Stimulated activated CD4-positive, alpha-beta T cell treated with anti-CD3 and anti-CD28 coated beads, Interleukin-15, amount 100 ng/mL, for 1 hour (primary cell): ENCODE data around the gene LDLRAP1.
"Not testable (repeated sequence)": the region's sequence is repeated elsewhere in the genome, so short reads cannot be mapped to it uniquely, and the experiment has no call there.

Source experiments
- DNase-seq, 2 donors: peaks; one replicate each; pipeline ENCODE4 v3.0.0-alpha.2; 2020; ENCODE audit warnings: low read depth in 1 of 2, low spot score in 1 of 2

Gene LDLRAP1

GRCh38 chr1:25599969-25600610 lies 56.7 kb downstream of the LDLRAP1 start:
- DNase-seq = no peak

- DNase-seq = not testable (repeated sequence)
These were observed 57.7 kb downstream of the LDLRAP1 start for GRCh38 chr1:25600971-25601699.

GRCh38 chr1:25603779-25604538 lies 60.6 kb downstream of the LDLRAP1 start:
- not testable (repeated sequence) for DNase-seq

- DNase-seq = no peak
These were observed 63.7 kb downstream of the LDLRAP1 start for GRCh38 chr1:25607123-25607522.

- peak; percentile 70 to 74 for DNase-seq
These were observed 65.2 kb downstream of the LDLRAP1 start for GRCh38 chr1:25608488-25609178.

- no peak for DNase-seq
These were observed 66.5 kb downstream of the LDLRAP1 start for GRCh38 chr1:25609921-25610320.

- DNase-seq = no peak
These were observed 67.6 kb downstream of the LDLRAP1 start for GRCh38 chr1:25610822-25611630.

- DNase-seq = no peak
These were observed 68.4 kb downstream of the LDLRAP1 start for GRCh38 chr1:25611843-25612242.

- DNase-seq = no peak
These were observed 69.0 kb downstream of the LDLRAP1 start for GRCh38 chr1:25612421-25612820.

- DNase-seq = no peak
These were observed 69.7 kb downstream of the LDLRAP1 start for GRCh38 chr1:25613091-25613490.

- no peak for DNase-seq
These were observed 71.2 kb downstream of the LDLRAP1 start for GRCh38 chr1:25614501-25615171.

GRCh38 chr1:25615172-25615541 lies 71.8 kb downstream of the LDLRAP1 start:
- no peak for DNase-seq

- no peak for DNase-seq
These were observed 72.2 kb downstream of the LDLRAP1 start for GRCh38 chr1:25615563-25616094.

- peak; percentile 69 to 70 for DNase-seq
These were observed 72.9 kb downstream of the LDLRAP1 start, which contains the start of gene MAN1C1 for GRCh38 chr1:25616095-25616986. Gene MAN1C1 (plus strand): TSS chr1:25616791. CDS start chr1:25617798, 1,007 bp downstream.

- DNase-seq = no peak
These were observed 73.7 kb downstream of the LDLRAP1 start for GRCh38 chr1:25616987-25617624.

GRCh38 chr1:25617625-25618432 lies 74.4 kb downstream of the LDLRAP1 start:
- no peak for DNase-seq

- no peak for DNase-seq
These were observed 75.0 kb downstream of the LDLRAP1 start for GRCh38 chr1:25618433-25618808.
